ENCODE data around the gene PARVA. TPM values are rescaled to one million over a fixed set of nuclear protein-coding genes. Genes with fewer than 3 reads are reported as not detected.
"Not testable (repeated sequence)": the region's sequence is repeated elsewhere in the genome, so short reads cannot be mapped to it uniquely, and the experiment has no call there.

Gene PARVA
- total RNA-seq, 1 experiment from 2014 or later, result 31.5 TPM

DNA sequence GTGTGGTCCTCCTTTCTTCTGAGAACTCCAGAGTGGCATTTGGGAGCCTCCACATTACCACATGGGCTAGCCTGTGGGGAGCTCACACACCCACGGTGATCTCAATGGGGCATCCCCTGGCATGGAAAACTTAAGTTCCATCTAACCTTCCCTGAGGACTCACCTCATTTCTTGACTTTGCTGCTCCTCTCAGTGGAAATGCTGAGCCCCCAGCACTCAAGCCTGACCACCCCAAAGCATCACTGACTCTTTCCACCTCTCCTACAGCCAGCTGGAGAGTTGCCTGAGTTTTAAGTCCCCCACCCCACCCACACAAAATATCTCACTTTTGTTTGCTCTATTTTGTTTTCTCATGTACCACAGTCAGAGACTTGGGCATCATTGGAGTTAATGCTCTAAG lies 23.8 kb upstream of the PARVA start:
- no peak for DNase-seq
- Histone ChIP-seq H3K4me2 (no peak overlapping the region), H3K9me3 (ENCODE audit: insufficient read depth, low read depth) (no peaks in the 10 kb centered on the region), H3K27ac (no peak overlapping the region), H4K20me1 (ENCODE audit: insufficient read depth) (no peaks in the 10 kb centered on the region), H3F3A (ENCODE audit: insufficient read depth, low read depth) (no peaks in the 10 kb centered on the region), H3K36me3 (ENCODE audit: low read depth) (no peaks in the 10 kb centered on the region), H3K9me2 (ENCODE audit: insufficient read depth) (no peaks in the 10 kb centered on the region), H3K4me1 (replicated peaks; ENCODE audit: insufficient read depth) (no peaks in the 10 kb centered on the region), H3K79me2 (ENCODE audit: low read depth) (no peaks in the 10 kb centered on the region), H2AFZ (no peak overlapping the region), H3K4me3 (no peak overlapping the region), H3K27me3 (ENCODE audit: insufficient read depth, low read depth) (no peaks in the 10 kb centered on the region)
- ChIA-PET CTCF (no interaction called here), POLR2A (ENCODE audit: unreplicated experiment) (no interaction called here)
- TF ChIP-seq, protein P1, sequence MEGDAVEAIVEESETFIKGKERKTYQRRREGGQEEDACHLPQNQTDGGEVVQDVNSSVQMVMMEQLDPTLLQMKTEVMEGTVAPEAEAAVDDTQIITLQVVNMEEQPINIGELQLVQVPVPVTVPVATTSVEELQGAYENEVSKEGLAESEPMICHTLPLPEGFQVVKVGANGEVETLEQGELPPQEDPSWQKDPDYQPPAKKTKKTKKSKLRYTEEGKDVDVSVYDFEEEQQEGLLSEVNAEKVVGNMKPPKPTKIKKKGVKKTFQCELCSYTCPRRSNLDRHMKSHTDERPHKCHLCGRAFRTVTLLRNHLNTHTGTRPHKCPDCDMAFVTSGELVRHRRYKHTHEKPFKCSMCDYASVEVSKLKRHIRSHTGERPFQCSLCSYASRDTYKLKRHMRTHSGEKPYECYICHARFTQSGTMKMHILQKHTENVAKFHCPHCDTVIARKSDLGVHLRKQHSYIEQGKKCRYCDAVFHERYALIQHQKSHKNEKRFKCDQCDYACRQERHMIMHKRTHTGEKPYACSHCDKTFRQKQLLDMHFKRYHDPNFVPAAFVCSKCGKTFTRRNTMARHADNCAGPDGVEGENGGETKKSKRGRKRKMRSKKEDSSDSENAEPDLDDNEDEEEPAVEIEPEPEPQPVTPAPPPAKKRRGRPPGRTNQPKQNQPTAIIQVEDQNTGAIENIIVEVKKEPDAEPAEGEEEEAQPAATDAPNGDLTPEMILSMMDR (conservative IDR thresholded peaks at IDR 0.05), result no peak
- TF ChIP-seq EZH2 (IDR thresholded peaks at IDR 0.05; ENCODE audit: low read depth), result no peak
- intact Hi-C loops (cut with micrococcal nuclease; ENCODE audit: unreplicated experiment), result no loop called here
- no TSS peak for BruUV-seq (replicated peaks)

DNA sequence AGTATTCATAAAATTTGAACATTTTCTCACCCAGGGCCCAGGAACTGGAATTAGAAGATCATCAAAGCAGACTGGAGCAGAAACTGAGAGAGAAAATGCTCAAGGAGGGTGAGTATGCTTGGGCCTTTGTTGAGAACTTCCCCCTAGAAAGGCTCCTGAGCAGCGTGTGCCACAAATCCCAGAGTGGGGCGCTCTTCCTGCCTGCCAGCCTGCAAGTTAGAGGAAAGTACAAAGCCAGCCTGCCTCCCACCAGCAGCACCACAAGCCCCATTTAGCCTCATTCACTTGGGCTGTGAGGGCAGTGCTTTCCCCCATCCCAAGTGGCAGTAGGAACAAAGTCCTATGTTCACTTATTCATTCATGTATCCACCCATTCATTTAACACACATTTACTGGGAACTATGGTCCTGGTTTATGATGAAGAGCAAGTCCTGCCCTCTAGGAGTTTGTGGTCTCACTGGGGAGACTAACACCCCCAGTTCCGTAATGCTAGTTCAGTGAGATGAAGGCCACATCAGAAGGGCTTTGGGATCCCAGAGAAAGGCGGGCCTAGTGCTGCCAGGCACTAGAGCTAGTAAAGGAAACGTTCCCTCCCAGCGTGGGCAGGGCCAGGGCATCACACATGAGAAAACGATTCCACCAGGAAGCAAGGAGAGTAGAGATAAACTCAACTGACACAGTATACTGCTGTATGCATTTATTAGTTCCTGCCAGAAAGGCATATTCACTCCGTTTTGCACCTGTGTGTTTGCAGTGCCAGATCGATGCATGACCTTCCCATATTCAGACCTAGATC lies 22.4 kb upstream of the PARVA start:
- Histone ChIP-seq H2AFZ (no peak overlapping the region), H3K27ac (no peak overlapping the region), H3K9me2 (ENCODE audit: insufficient read depth) (no peaks in the 10 kb centered on the region), H3K4me3 (no peak overlapping the region), H3K27me3 (ENCODE audit: insufficient read depth, low read depth) (no peaks in the 10 kb centered on the region), H3K4me2 (no peak overlapping the region), H3K79me2 (ENCODE audit: low read depth) (no peaks in the 10 kb centered on the region), H4K20me1 (ENCODE audit: insufficient read depth) (no peaks in the 10 kb centered on the region), H3K4me1 (replicated peaks; ENCODE audit: insufficient read depth) (no peaks in the 10 kb centered on the region), H3K36me3 (ENCODE audit: low read depth) (no peaks in the 10 kb centered on the region), H3K9me3 (ENCODE audit: insufficient read depth, low read depth) (no peaks in the 10 kb centered on the region), H3F3A (ENCODE audit: insufficient read depth, low read depth) (no peaks in the 10 kb centered on the region)
- DNase-seq, result no peak
- intact Hi-C loops (cut with micrococcal nuclease; ENCODE audit: unreplicated experiment), result no loop called here
- BruUV-seq (replicated peaks), result no TSS peak
- ChIA-PET CTCF (no interaction called here), POLR2A (ENCODE audit: unreplicated experiment) (no interaction called here)
- no peak for TF ChIP-seq EZH2 (IDR thresholded peaks at IDR 0.05; ENCODE audit: low read depth)
- TF ChIP-seq, protein P1 (conservative IDR thresholded peaks at IDR 0.05), result no peak

DNA sequence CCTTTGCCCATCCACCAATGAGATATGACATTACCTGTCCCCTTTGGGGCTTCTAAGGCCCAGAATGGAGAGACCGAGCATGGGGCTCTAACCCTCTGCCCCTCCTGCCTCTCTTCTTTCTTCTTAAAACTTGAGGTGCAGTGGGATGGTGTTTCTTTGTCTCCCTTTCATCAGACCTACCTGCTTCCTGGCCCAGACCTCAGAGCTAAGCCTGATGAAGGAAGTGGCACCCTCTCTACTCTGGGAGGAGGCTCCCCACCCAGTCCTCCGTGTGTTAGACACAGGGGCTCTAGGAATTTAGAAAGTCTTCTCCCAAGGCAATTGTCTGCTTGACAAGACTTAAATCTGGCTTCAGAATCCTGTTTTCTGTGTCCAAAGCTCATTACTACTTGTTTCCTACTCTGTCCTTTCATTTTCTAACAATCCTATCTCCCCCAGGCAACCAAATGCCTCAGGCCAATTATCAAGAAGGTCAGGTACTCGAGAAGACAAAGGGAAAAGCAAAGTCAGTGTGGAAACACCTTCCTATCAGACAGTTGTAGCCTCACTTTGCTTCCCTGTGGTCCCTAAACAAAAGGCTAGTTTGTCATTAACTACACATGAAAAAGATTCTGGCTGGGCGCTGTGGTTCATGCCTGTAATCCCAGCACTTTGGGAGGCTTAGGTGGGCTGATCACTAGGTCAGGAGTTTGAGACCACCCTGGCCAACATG lies 20.3 kb upstream of the PARVA start:
- no TSS peak for BruUV-seq (replicated peaks)
- H3K4me2 ChIP-seq, result no peak overlapping the region
- TF ChIP-seq, protein P1 (conservative IDR thresholded peaks at IDR 0.05), result no peak
- TF ChIP-seq EZH2 (IDR thresholded peaks at IDR 0.05; ENCODE audit: low read depth), result no peak
- ChIA-PET CTCF (no interaction called here), POLR2A (ENCODE audit: unreplicated experiment) (no interaction called here)
- intact Hi-C loops (cut with micrococcal nuclease; ENCODE audit: unreplicated experiment), result no loop called here
- H3K9me3 ChIP-seq (ENCODE audit: insufficient read depth, low read depth), result no peaks in the 10 kb centered on the region
- no peaks in the 10 kb centered on the region for H4K20me1 ChIP-seq (ENCODE audit: insufficient read depth)
- H3K27ac ChIP-seq, result no peak overlapping the region
- no peaks in the 10 kb centered on the region for H3K4me1 ChIP-seq (replicated peaks; ENCODE audit: insufficient read depth)
- no peaks in the 10 kb centered on the region for H3K27me3 ChIP-seq (ENCODE audit: insufficient read depth, low read depth)
- H3K79me2 ChIP-seq (ENCODE audit: low read depth), result no peaks in the 10 kb centered on the region
- no peaks in the 10 kb centered on the region for H3K36me3 ChIP-seq (ENCODE audit: low read depth)
- H3K9me2 ChIP-seq (ENCODE audit: insufficient read depth), result no peaks in the 10 kb centered on the region
- DNase-seq, result no peak
- H2AFZ ChIP-seq, result no peak overlapping the region
- H3K4me3 ChIP-seq, result no peak overlapping the region
- H3F3A ChIP-seq (ENCODE audit: insufficient read depth, low read depth), result no peaks in the 10 kb centered on the region

DNA sequence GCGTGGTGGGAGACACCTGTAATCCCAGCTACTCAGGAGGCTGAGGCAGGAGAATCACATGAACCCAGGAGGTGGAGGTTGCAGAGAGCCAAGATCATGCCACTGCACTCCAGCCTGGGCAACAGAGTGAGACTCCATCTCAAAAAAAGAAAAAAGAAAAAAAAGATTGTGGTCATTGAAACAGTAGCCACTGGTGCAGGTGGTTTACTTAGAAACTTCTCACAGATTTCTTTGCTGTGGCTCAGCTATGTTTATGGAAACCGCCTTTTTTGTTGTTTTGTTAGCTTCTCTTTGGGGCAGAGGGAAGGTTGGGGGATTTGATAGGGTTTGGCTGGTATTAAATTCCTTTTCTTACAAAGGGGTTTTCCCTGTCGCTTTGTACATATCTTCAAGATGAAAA lies 19.7 kb upstream of the PARVA start:
- H3K9me2 ChIP-seq (ENCODE audit: insufficient read depth), result not testable (repeated sequence)

More for the DNA sequence above, 19.7 kb upstream of the PARVA start:
- H3K9me3 ChIP-seq (ENCODE audit: insufficient read depth, low read depth); H4K20me1 ChIP-seq (ENCODE audit: insufficient read depth); H3F3A ChIP-seq (ENCODE audit: insufficient read depth, low read depth); intact Hi-C loops (cut with micrococcal nuclease; ENCODE audit: unreplicated experiment); H3K27me3 ChIP-seq (ENCODE audit: insufficient read depth, low read depth); H3K27ac ChIP-seq; H3K36me3 ChIP-seq (ENCODE audit: low read depth); DNase-seq; BruUV-seq (replicated peaks); CTCF ChIA-PET; H2AFZ ChIP-seq; H3K79me2 ChIP-seq (ENCODE audit: low read depth); H3K4me1 ChIP-seq (replicated peaks; ENCODE audit: insufficient read depth); POLR2A ChIA-PET (ENCODE audit: unreplicated experiment); H3K4me2 ChIP-seq; H3K4me3 ChIP-seq: not testable (repeated sequence)
